Stimulated activated CD4-positive, alpha-beta T cell treated with anti-CD3 and anti-CD28 coated beads, Interleukin-12 subunit alpha, Interleukin-12 subunit beta, amount 100 ng/mL, for 4 hours (primary cell): ENCODE measurements around the gene RAB23.

Experiments
- DNase-seq: peaks from one replicate; pipeline ENCODE4 v3.0.0-alpha.2; 2020

Gene RAB23

DNA sequence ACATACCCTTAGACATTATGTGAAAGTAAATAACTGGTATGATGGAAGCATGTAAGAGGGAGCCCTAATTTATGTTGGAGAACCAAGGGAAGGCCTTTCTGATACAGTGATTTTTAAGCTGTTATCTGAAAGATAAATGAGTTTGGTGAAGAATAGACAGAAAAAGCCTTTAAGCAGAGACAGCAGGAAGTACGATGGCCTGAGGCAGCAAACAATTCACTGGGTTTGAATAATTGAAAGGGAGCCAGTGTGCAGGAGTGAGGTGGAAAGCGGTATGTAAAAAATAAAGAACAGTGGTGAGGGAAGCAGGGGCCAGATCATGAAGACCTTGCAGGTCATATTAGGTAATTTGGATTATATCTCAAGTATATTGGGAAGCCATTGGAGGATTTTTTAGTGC is 4.1 kb upstream of the RAB23 start:
- DNase-seq: no peak

DNA sequence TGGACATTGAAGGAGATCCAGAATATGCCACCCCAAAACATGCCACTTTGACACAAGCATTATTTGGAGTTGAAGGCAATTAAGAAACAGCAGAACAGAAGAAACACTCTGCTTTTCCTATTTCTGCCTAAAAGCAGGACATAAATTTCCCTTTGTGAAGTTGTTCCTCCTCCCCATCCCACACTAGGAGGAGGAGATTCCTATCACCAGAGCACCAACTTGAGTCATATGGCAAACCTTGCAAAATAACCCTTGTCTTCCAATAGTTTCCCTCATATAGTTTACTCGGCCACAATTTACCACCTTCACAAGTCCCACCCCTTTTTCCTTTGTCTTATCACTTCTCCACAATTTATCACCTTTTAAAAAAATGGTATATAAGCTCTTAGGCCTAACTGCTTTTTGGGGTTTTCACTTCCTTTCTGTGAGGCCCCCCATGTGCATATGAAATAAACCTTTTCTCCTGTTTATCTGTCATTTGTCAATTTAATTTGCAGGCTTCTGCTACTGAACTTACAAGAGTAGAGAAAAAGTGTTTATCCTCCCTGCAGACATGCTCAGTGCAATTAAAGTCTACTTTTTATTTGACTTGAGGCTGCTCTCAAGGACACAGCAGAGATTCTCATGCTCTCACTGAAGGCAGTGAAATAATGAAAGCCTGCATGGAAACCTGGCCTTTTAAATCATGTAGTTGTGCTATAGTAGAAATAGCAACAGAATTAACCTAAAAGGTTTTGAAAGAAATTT is 2.8 kb upstream of the RAB23 start:
- DNase-seq: no peak

DNA sequence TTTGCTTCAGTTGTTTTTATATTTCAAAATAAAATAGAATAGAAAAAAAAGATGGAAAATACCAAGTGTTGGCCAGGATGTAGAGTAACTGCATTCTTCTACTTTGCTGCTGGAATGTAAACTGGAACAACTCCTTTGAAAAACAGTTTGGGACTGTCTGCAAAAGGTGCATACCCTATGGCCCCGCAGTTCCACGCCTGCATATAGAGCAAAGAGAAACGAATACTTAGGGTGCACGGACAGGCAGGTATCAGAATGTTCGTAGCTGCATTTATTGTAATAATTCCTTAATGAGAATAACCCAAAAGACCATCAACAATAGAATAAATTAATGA is 603 bp upstream of the RAB23 start:
- no peak for DNase-seq

DNA sequence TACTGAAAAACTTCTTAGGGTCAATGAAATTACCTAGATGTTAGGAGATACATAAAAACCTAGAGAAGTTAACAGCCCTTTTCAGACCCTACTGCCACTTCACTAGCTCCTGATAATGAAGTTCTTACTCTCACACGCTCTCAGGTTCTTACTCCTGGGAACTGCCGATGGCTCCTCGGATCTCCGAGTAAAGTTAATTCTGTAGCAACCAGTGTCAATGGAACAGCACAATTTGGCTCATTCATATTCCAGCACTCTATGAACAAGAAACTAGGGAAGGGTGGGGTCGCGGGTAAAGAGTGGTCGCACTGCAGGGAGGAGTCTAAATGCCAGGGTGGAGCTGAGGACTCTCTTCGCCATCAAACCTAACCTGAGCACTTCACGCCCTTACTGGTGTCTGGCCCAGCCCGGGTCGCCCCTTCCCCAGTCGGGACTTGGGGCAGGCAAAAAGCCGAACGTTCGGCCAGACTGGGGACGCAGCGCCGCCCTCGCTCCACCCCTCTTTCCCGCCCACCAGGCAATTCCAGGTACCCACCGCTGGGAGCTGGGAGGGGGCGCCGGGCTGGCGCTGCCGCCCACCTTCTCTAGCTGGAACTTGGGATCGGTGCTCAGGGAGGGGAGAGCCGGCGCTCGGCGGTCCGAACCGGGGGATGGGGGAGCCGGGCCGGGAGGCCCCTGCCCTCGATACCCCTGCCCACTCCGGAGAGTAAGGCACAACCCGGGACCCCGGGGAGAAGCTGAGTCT is 744 bp downstream of the RAB23 start:
- DNase-seq: peak; percentile 42

DNA sequence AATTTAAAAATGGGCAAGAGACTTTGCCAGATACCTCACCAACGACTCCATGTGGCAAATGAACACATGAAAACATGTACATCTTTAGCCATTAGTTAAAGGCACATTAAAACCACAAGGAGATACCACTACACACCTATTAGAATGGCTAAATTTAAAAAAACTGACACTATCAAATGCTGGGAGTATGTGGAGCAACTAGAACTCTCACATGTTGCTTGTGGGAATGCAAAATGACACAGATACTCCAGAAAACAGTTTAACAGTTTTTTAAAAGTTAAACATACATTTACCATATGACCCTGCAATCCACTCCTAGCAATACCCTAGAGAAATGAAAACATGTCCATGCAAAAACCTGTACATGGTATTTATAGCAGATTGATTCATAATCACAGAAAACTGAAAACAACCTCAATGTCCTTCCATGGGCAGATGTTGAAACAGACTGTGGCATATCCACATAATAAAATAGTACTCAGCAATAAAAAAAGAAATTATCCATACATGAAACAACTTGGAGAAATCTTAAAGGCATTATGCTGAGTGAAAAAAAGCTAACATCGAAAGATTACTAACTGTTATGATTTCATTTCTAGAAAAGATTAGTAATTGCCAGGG is 1.9 kb downstream of the RAB23 start:
- DNase-seq: no peak

DNA sequence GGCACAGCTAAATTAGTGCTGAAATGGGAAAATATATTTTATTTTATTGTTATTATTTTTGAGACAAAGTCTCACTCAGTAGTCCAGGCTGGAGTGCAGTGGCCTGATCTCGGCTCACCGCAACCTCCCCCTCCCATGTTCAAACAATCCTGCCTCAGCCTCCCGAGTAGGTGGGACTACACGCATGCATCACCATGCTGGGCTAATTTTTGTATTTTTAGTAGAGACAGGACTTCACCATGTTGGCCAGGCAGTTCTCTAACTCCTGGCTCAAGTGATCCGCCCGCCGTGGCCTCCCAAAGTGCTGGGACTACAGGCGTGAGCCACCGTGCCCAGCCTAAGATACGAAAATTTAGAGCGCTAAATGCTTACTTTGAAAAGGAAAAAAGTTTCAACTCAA is 4.8 kb downstream of the RAB23 start:
- no peak for DNase-seq

DNA sequence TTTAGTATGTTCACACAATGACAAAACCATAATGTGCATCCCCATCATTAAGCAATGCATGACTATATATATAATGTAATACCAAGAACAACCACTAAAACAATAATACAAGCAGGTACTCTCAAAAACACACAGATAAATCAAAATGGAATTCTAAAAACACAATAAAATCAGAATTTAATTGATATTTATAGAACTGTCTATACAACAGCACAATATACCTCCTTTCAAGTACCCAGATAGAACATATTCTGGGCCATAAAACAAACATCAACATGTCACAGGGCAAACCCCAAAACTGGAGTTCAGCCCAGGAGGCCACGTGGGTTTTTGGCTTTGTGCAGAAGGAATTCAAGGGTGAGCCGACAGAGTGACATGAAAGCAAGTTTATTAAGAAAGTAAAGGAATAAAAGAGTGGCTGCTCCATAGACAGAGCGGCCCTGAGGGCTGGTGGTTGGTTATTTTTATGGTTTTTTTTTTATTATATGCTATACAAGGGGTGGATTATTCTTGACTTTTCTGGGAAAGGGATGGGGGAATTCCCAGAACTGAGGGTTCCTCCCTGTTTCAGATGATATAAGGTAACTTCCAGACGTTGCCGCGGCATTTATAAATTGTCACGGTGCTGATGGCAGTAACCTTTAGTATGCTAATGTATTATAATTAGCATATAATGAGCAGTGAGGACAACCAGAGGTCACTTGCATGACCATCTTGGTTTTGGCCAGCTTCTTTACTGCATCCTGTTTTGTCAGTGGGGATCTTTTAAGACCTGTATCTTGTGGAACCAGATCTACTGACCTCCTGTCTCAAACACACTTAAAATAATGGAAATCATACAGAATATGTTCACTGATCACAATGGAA is 5.6 kb downstream of the RAB23 start:
- DNase-seq: no peak

DNA sequence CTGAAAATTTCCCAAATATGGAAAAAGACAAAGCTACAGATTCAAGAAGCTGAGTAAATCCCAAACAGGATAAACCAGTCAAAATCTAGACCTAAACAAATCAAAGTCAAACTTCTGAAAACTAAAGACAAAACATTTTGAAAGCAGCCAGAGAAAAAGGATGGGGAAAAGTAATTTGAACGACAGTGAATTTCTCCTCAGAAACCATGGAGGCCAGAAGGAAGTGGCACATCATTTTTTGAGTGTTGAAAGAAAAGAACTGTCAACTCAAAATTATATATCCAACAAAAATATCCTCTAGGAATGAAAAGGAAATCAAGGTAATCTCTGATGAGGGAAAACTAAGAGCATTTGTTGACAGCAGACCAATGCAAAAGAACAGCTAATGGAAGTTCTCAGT is 6.8 kb downstream of the RAB23 start:
- DNase-seq: no peak

DNA sequence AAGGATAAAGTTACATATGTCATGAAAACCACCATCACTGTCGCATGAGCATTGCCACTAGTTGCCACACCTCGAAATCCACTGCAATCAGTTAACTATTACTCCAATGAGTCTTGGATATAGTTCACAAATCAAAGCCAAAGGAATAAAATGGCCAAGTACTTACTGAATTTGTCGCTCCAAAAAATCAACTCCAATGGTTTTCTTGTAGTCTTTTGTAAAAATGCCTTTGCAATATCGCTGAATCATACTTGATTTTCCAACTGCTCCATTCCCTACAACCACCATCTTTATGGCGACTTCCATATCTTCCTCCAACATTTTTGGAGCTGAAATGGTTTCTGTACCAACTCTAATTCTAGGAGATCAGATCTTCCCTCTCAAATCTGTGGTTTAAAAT is 12.0 kb downstream of the RAB23 start:
- DNase-seq: no peak

DNA sequence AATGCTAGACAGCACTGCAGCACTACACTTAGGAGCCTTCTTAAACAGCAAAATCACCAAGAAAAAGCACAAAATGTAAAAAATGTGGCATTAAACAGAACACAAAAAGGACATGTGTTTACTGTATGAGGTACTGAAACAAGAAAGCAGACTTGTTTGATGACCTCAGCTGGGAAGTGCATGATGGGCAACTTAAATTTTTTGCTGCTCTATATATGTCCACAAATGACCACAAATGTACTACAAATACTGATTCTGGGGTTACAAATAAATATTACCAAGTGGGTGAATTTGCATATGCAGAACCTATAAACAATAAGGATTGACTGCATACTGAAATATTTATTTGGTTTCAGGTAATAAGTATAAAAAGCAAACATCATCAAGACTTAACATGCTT is 13.1 kb downstream of the RAB23 start:
- DNase-seq: no peak

DNA sequence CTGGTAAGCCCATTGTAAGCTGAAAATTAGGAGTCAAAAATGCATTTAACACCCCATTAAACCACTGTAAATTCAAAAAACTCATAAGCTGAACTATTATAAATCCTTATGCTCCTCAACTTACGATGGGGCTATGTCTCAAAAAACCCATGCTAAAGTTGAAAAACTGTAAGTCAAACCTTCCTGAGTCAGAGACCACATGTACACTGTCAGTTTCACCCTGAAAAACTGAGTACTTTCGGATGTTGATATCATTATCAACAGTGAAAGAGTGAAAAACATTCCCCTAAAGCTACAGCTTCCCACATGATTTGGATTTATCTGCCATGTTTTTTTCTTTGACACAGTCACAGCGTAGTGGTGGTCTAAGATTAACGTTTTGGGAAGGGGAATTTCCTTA is 14.2 kb downstream of the RAB23 start:
- DNase-seq: no peak

DNA sequence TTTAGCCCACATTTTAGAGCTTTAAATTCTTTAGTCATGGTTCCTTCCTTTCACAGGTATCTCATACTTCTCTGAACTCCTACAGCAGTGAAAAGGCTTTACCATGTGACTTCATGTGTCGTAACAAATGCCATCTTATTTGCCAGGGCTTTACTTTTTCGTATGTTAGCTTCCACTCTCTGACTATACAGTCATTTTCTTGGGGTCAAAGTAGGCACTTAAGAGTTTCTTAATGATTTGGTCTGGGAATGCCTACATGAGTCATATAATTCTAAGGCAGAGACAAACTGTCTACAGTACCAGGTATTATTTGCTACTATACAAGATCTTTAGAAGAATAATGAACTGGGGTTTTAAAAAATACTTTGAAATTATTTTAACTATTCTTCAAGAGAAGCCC is 15.0 kb downstream of the RAB23 start:
- DNase-seq: no peak

DNA sequence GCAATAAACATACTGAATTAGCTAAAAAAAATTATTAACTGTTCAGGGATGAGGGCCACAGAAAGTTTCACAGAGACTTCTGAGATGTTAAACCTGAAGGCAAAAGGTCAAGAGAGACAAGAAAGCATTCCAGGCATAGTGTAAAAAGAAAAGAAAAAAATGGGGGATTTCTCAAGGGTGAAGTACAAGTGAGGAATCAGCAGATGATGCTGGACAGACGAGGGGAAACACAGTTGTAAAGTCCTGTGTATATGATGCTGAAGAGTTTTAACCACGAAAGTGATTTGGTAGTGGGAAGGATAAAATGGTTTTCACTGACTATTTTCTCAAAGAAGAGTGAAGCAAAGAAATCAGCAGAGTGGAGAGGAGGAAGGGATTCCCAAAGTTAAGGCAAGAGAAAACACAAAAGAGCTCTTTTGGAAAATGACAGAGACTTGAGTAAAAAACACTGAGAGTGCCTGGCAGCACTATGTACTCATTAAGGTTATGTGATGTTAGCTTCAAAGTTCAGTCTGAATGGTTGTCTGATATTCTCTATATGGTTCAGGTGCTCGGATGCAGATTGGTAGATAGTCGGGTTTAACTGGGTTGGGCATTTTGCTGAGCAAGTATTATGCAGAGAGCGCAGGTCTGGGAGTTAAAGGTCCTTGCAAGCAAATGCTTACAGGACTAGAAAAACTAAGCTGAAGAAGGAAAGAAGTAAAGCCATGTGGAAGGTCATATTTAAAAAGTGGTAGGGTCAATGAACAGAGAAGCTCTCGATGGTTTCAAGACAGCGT is 16.4 kb downstream of the RAB23 start:
- DNase-seq: no peak

DNA sequence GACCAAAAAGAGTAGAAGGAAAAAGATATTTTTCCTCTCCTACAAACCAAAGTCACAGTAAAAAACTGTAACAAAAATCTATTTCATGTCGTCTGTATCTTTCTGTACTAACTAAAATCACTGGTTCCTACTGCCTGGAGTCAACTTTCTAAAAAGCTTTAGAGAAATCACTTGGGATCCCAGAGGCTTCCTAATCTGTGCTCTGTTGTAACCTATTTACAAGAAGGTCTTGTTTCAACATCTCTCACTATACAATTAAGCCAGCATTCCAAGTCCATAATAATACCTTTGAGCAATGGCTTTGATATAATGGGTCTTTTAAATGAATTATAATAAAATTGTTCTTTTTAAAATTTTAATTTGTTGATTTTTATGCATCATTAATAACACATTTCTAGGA is 20.4 kb downstream of the RAB23 start:
- no peak for DNase-seq

DNA sequence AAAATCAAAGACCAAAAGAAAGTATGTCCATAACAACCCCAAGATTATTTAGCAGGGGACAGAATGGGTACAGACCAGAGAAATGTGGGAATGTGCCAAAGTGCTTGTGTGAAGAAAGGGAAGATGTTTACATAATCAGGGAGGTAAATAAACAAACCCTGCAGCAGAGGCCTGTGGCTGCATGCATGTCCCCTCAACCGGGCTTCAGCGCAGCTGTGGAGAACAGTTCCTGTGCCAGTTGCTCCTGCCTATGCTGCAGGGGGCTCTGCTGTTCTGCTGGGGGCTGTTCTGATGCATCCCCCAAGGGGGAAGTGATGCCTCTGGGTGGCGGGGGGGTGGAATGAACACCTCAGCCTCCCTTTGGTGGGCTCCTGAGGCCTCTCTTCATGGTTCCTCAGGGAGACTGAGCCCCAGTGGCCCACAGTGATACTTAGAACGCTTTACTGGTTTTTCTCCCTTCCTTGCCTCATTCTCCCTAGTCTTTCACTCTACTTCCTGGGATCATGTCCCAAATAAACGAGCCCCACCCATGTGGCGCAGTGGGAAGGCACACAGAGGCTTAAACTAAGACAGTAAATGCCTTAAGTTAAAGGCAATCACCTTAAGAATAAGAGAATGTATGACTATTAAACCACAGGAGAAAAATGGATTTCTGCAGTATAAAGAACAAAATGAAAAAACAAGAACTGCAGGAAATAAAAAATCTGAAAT is 23.0 kb downstream of the RAB23 start:
- DNase-seq: no peak

DNA sequence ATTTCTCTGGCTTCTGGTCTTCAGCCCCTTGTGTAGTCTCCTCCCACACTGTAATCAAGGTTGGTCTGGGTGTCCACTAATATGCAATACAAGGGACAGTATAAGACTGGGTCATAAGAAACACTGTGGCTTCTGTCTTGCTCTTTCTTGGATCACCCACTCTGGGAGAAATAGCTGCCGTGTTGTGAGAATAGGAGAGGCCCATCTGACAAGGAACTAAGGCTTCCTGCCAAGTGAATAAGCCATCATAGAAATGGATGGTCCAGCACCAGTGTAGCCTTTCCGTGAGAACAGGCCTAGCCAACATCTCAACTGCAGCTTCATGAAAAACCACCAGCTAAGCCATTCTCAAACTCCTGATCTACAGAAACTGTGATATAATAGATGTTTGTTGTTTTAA is 26.6 kb downstream of the RAB23 start:
- DNase-seq: no peak

DNA sequence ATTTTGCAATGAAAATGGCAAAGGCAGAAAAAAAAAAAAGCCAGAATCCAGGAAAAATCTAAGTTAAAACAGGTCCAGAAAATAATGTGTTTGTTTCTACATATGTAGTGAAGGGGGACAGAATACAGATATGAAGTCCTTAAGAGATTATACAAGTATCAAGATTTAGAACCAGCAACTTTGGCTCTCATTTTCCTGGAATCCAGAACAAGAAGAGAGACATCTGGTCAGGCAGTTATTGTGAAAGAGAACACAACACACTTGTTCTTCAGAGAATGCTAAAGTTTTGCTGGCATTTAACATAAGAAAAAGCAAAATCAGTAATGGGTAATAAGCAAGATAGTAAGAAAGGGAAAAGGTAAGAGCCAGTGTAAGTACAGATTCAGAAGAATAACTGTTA is 28.9 kb downstream of the RAB23 start:
- no peak for DNase-seq

DNA sequence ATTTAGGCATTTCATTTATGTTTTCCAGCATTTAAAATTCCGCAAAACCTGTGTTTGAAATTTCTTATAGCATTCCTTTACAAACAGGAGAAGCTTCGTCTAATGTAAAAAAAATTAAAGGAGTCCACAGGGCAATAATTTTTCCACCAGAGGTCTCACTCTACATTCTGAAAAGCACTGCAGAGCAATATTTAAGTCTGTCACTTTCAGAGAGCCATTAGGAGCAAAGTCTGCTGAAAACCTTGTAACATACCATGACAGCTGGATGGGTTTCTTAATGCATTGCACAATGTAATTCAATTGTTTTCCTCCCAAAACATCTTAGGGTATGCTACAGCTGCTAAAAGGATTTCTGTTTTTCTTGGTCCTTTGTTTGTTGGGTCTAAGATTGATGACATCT is 32.0 kb downstream of the RAB23 start:
- DNase-seq: no peak

DNA sequence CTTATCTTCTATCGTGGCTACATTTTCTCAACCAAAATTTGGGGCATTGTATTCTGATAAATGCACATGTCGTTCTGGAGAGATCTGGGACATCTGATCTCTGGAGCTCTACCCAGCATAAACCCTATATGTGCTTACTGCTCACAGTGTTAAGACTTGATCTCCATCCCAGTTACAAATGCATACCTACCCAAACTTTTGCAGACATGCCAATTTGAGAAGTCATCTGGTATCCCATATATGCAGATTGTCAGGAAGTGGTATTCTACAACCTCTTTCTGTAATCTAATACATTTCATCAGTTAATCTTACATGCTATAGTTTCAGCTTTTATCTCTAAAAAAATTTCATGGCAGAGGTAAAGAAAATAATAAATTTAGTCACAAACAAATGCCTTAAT is 38.8 kb downstream of the RAB23 start:
- no peak for DNase-seq

DNA sequence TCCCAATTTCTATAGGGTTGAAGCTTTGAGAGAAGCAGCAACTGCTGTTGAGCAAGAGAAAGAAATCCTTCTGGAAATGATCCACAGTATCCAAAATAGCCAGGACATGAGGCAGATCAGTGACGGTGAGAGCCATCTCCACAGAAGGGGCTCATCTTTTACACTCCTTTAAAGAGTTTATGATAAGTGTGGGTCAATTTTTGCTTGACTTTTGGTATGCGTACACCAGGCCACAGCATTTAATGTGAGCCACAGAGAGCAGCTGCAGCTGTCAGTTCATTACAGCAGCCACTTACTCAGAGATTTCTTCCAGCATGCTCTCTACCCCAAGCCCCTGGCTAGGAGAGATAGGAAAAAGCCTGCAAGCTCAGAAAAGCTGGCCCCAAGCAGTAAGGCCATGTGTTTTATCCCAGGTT is 40.1 kb downstream of the RAB23 start:
- DNase-seq: no peak

DNA sequence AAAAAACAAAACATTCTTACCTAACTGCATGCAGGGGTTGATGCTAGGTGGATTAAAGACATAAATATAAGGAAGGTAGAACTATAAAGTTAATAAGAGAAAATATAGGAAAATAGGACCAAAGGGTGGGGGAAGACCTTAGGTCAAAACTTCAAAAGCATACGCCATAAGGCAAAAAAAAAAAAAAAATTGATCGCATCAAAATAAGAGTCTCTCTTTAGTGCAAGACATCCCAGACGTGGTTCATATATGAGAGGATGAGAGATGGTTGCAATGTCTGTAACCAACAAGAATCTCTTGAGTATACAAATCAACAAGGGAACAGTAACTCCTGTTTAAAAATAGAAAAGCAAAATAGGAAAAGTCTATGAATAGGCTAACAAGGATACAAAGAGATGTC is 41.5 kb downstream of the RAB23 start:
- DNase-seq: no peak
